Renal pelvis (tissue), 12 donors: Measurements from ENCODE around the gene VAMP2. TPM values are rescaled to one million over a fixed set of nuclear protein-coding genes. Genes with fewer than 3 reads are reported as not detected.

Experiments used
- DNase-seq: peaks from one replicate; pipeline ENCODE4 v3.0.0-alpha.2; 2013
- long read RNA-seq, 16 experiments: transcript quantifications; one replicate each; lab custom pipeline, GENCODE V29; 2026
- polyA plus RNA-seq, 3 donors: library from polyadenylated mRNA; unstranded; fragments of 120-200 nt; gene quantifications; one replicate each; pipeline ENCODE4 v1.2.1, GENCODE V29; 2013; ENCODE audit not compliant: insufficient read length in 3 of 3

VAMP2 gene
- 100 to 1,000 TPM; 108 to 139 (median 131) TPM for polyA plus RNA-seq
- long read RNA-seq, donor 1, transcript VAMP2-203 (4 exons, 557 nt), result minor isoform, 7 of 63 reads
- long read RNA-seq, donor 1, transcript VAMP2-201 (5 exons, 2,153 nt), result major isoform, 49 of 63 reads
- long read RNA-seq, donor 1, partial matches to known transcripts, result 7 of 63 reads
- long read RNA-seq, donor 1, other reads (novel, unspliced or antisense), result 0 of 63 reads
- long read RNA-seq, donor 2, transcript VAMP2-201 (5 exons, 2,153 nt), result major isoform, 56 of 77 reads
- long read RNA-seq, donor 2, partial matches to known transcripts, result 15 of 77 reads
- long read RNA-seq, donor 2, other reads (novel, unspliced or antisense), result 0 of 77 reads
- long read RNA-seq, donor 3, transcript VAMP2-203 (4 exons, 557 nt), result minor isoform, 8 of 61 reads
- long read RNA-seq, donor 3, transcript VAMP2-201 (5 exons, 2,153 nt), result major isoform, 44 of 61 reads
- long read RNA-seq, donor 3, partial matches to known transcripts, result 9 of 61 reads
- long read RNA-seq, donor 3, other reads (novel, unspliced or antisense), result 0 of 61 reads
- long read RNA-seq, donor 4, transcript VAMP2-203 (4 exons, 557 nt), result minor isoform, 15 of 79 reads
- long read RNA-seq, donor 4, transcript VAMP2-201 (5 exons, 2,153 nt), result major isoform, 45 of 79 reads
- long read RNA-seq, donor 4, partial matches to known transcripts, result 18 of 79 reads
- long read RNA-seq, donor 4, other reads (novel, unspliced or antisense), result 0 of 79 reads
- long read RNA-seq, donor 5, transcript VAMP2-201 (5 exons, 2,153 nt), result major isoform, 27 of 30 reads
- long read RNA-seq, donor 5, partial matches to known transcripts, result 0 of 30 reads
- long read RNA-seq, donor 5, other reads (novel, unspliced or antisense), result 0 of 30 reads
- long read RNA-seq, donor 6, transcript VAMP2-203 (4 exons, 557 nt), result minor isoform, 6 of 42 reads
- long read RNA-seq, donor 6, transcript VAMP2-201 (5 exons, 2,153 nt), result major isoform, 34 of 42 reads
- long read RNA-seq, donor 6, partial matches to known transcripts, result 0 of 42 reads
- long read RNA-seq, donor 6, other reads (novel, unspliced or antisense), result 0 of 42 reads
- long read RNA-seq, donor 7, transcript VAMP2-203 (4 exons, 557 nt), result minor isoform, 7 of 111 reads
- long read RNA-seq, donor 7, transcript VAMP2-201 (5 exons, 2,153 nt), result major isoform, 70 of 111 reads
- long read RNA-seq, donor 7, partial matches to known transcripts, result 33 of 111 reads
- long read RNA-seq, donor 7, other reads (novel, unspliced or antisense), result 0 of 111 reads
- long read RNA-seq, donor 8, transcript VAMP2-201 (5 exons, 2,153 nt), result major isoform, 41 of 52 reads
- long read RNA-seq, donor 8, partial matches to known transcripts, result 9 of 52 reads
- long read RNA-seq, donor 8, other reads (novel, unspliced or antisense), result 0 of 52 reads
- long read RNA-seq, donor 9, transcript VAMP2-201 (5 exons, 2,153 nt), result major isoform, 70 of 93 reads
- long read RNA-seq, donor 9, transcript VAMP2-203 (4 exons, 557 nt), result minor isoform, 5 of 93 reads
- long read RNA-seq, donor 9, partial matches to known transcripts, result 16 of 93 reads
- long read RNA-seq, donor 9, other reads (novel, unspliced or antisense), result 0 of 93 reads
- long read RNA-seq, donor 10, transcript VAMP2-203 (4 exons, 557 nt), result minor isoform, 13 of 80 reads
- long read RNA-seq, donor 10, transcript VAMP2-201 (5 exons, 2,153 nt), result major isoform, 46 of 80 reads
- long read RNA-seq, donor 10, partial matches to known transcripts, result 20 of 80 reads
- long read RNA-seq, donor 10, other reads (novel, unspliced or antisense), result 0 of 80 reads
- long read RNA-seq, donor 11, transcript VAMP2-201 (5 exons, 2,153 nt), result major isoform, 41 of 52 reads
- long read RNA-seq, donor 11, partial matches to known transcripts, result 9 of 52 reads
- long read RNA-seq, donor 11, other reads (novel, unspliced or antisense), result 0 of 52 reads
- long read RNA-seq, donor 12, transcript VAMP2-201 (5 exons, 2,153 nt), result major isoform, 47 of 87 reads
- long read RNA-seq, donor 12, transcript VAMP2-203 (4 exons, 557 nt), result minor isoform, 17 of 87 reads
- long read RNA-seq, donor 12, partial matches to known transcripts, result 20 of 87 reads
- long read RNA-seq, donor 12, other reads (novel, unspliced or antisense), result 0 of 87 reads
- long read RNA-seq, donor 13, transcript VAMP2-201 (5 exons, 2,153 nt), result major isoform, 25 of 42 reads
- long read RNA-seq, donor 13, transcript VAMP2-203 (4 exons, 557 nt), result minor isoform, 8 of 42 reads
- long read RNA-seq, donor 13, partial matches to known transcripts, result 8 of 42 reads
- long read RNA-seq, donor 13, other reads (novel, unspliced or antisense), result 0 of 42 reads
- long read RNA-seq, donor 14, result 0 reads
- long read RNA-seq, donor 15, result 0 reads
- long read RNA-seq, donor 16, transcript VAMP2-203 (4 exons, 557 nt), result minor isoform, 7 of 88 reads
- long read RNA-seq, donor 16, transcript VAMP2-201 (5 exons, 2,153 nt), result major isoform, 58 of 88 reads
- long read RNA-seq, donor 16, partial matches to known transcripts, result 20 of 88 reads
- long read RNA-seq, donor 16, other reads (novel, unspliced or antisense), result 0 of 88 reads

- no peak for DNase-seq
Measured at GRCh38 chr17:8162233-8162996, at the start of gene VAMP2. VAMP2 (minus strand) TSS chr17:8162948; CDS start chr17:8162879, 69 bp downstream.

- no peak for DNase-seq
Measured at GRCh38 chr17:8210761-8211458, 48.2 kb upstream of the VAMP2 start.

GRCh38 chr17:8209907-8210760 is 47.4 kb upstream of the VAMP2 start, which contains the start of gene AURKB:
AURKB (minus strand) TSS chr17:8210575; CDS start chr17:8210224, 351 bp downstream.
- DNase-seq, result peak; percentile 98

- no peak for DNase-seq
Measured at GRCh38 chr17:8206536-8206935, 43.8 kb upstream of the VAMP2 start.

- DNase-seq, result no peak
Measured at GRCh38 chr17:8204761-8205555, 42.2 kb upstream of the VAMP2 start.

- peak; percentile 88 for DNase-seq
Measured at GRCh38 chr17:8192070-8192815, 29.5 kb upstream of the VAMP2 start.

- no peak for DNase-seq
Measured at GRCh38 chr17:8190506-8190905, 27.8 kb upstream of the VAMP2 start.

- DNase-seq, result peak; percentile 97
Measured at GRCh38 chr17:8189711-8190477, 27.1 kb upstream of the VAMP2 start, which contains the start of gene BORCS6. BORCS6 (minus strand) TSS chr17:8190180; CDS start chr17:8190140, 40 bp downstream.

GRCh38 chr17:8189041-8189710 is 26.4 kb upstream of the VAMP2 start:
- no peak for DNase-seq

- DNase-seq, result no peak
Measured at GRCh38 chr17:8188263-8188839, 25.6 kb upstream of the VAMP2 start.

- DNase-seq, result peak; percentile 98
Measured at GRCh38 chr17:8187517-8188262, 24.9 kb upstream of the VAMP2 start.
